ENCODE results near the gene CGNL1. TPM values are rescaled to one million over a fixed set of nuclear protein-coding genes. Genes with fewer than 3 reads are reported as not detected.
A peak's percentile ranks its signal among the peaks of the same experiment; 100 is the strongest.

CGNL1 gene
- total RNA-seq, 1 donor from 2014 or later = 3.5 TPM

DNA sequence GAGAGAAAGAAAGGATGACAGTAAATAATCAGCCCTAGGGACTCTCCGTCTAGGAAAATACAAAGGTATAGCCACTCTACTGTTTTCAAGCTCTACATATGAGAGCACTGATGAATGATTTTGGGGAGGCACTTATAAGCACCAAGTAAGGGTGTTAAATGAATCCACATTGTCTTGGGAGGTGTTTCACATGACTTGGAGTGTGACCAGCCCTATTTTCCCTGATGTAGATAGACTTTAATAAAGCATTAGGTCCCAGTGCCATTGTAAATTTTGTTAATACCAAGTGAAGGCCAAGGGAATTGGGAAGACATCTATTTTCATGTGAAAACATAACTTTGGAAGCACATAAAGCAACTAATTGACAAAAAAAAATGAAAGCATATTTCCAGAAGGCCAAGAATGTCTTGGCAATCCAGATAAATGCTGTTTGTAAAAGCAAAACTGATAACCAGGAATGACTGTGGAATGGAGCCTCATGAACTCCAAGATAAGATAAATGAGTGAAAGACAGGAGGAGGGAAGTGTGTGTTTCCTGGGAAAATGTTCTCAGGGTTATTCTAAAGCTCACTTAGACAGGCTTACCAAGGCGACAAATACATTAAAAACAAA, 119.4 kb downstream of the CGNL1 start:
- no peak for DNase-seq (ENCODE audit: low spot score in 2 of 2)
- H3K4me1 ChIP-seq = peaks cover 0 to 12% of the 10 kb centered on the region in 2 donors
- no peaks in the 10 kb centered on the region for H3K36me3 ChIP-seq
- no peak overlapping the region for H3K4me3 ChIP-seq
- intact Hi-C loops (cut with DNase I) = no loop called here
- TF ChIP-seq, protein P1, sequence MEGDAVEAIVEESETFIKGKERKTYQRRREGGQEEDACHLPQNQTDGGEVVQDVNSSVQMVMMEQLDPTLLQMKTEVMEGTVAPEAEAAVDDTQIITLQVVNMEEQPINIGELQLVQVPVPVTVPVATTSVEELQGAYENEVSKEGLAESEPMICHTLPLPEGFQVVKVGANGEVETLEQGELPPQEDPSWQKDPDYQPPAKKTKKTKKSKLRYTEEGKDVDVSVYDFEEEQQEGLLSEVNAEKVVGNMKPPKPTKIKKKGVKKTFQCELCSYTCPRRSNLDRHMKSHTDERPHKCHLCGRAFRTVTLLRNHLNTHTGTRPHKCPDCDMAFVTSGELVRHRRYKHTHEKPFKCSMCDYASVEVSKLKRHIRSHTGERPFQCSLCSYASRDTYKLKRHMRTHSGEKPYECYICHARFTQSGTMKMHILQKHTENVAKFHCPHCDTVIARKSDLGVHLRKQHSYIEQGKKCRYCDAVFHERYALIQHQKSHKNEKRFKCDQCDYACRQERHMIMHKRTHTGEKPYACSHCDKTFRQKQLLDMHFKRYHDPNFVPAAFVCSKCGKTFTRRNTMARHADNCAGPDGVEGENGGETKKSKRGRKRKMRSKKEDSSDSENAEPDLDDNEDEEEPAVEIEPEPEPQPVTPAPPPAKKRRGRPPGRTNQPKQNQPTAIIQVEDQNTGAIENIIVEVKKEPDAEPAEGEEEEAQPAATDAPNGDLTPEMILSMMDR (IDR thresholded peaks at IDR 0.05) = no peak
- no peaks in the 10 kb centered on the region for H3K9me3 ChIP-seq
- H3K27me3 ChIP-seq = no peaks in the 10 kb centered on the region
- no peak overlapping the region for H3K27ac ChIP-seq

DNA sequence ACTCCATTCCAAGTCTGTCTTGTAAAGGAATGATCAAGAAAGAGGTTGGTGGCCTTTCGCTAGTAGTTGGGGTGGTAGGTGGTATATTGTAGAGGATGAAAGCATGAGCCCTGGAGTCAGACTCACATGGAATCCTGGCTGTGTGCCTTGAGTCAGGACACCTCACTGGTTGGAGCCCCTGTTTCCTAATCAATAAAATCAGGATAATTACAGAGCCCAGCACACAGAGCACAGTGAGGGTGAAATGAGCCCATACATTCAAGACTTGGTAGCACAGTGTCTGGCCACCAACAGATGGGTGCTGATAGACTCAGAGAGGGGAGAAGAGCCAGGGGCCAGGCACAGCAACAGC, 120.3 kb downstream of the CGNL1 start:
- no peak overlapping the region for H3K27ac ChIP-seq
- peaks cover 0 to 12% of the 10 kb centered on the region in 2 donors for H3K4me1 ChIP-seq
- no peaks in the 10 kb centered on the region for H3K27me3 ChIP-seq
- no peaks in the 10 kb centered on the region for H3K36me3 ChIP-seq
- TF ChIP-seq, protein P1 (IDR thresholded peaks at IDR 0.05) = no peak
- no peaks in the 10 kb centered on the region for H3K9me3 ChIP-seq
- DNase-seq (ENCODE audit: low spot score in 2 of 2) = no peak
- intact Hi-C loops (cut with DNase I) = no loop called here
- no peak overlapping the region for H3K4me3 ChIP-seq

DNA sequence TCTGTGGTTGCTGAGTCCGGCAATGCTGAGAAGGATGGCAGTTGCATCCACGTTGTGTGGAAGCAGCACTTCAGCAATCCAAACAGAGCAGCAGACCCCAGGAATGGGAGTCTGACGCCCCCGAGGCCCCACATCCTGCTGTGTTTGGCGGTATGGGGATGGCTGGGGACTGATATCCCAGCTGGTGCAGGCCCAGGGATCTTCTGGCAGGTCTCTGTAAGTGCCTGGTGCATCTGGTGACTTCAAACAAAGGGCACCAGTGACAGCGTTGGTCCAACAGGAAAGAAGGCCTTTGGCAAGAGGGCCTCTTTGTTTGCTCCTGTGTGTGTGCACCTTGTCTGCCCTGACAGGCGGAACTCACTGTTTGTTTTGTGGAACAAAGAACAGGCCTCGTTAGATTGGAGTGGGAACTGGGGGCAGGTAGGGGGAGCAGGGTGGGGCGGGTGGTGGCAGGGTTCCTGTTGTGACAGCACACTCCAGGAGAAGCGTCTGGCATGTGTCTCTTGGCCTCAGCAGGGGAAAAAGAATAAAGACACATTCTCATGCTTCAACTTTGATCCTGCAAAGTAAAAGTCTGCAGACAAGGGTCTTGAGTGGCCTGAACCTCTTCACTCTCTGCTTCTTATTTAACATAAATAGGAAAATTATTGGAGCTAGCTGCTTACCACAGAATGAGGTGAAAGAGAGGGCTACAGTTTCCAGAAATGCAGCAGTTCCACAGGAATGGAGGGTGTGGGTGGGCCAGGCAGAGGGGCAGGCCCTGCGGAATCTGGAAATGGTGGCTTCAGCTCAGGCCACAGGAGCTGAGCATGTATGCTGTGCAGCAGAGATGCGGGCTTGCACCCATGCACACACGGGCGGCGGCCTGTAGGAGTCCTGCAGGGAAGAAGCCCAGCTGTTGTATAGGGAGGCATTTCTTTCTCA, 120.9 kb downstream of the CGNL1 start:
- peaks cover 0 to 12% of the 10 kb centered on the region in 2 donors for H3K4me1 ChIP-seq
- H3K9me3 ChIP-seq = no peaks in the 10 kb centered on the region
- H3K4me3 ChIP-seq = no peak overlapping the region
- TF ChIP-seq, protein P1 (IDR thresholded peaks at IDR 0.05) = no peak
- no peak overlapping the region for H3K27ac ChIP-seq
- H3K36me3 ChIP-seq = no peaks in the 10 kb centered on the region
- DNase-seq (ENCODE audit: low spot score in 2 of 2) = no peak
- no peaks in the 10 kb centered on the region for H3K27me3 ChIP-seq
- intact Hi-C loops (cut with DNase I) = no loop called here

DNA sequence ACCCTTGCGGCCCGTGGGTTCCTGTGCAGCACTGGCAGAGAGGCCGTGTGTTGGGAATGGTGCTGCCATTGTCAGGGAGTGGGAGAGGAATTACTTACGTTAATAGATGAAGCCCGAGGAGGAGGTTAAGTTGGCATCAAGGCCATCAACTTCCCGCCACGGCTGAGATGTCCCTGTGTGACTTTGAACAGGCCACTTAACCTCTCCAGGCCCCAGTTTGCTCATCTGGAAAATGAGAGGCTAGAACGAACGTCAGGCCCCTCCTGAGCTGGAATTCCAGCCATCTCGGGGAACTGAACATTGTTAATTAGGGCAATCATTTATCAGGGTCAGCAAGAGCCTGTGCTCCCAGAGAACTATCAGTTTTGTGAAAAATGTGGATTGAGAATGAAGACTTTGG, 124.0 kb downstream of the CGNL1 start:
- Histone ChIP-seq H3K9me3 (no peaks in the 10 kb centered on the region), H3K36me3 (no peaks in the 10 kb centered on the region), H3K27me3 (no peaks in the 10 kb centered on the region), H3K27ac (peak overlapping the region in 1 of 2 donors; percentile 48), H3K4me3 (no peak overlapping the region), H3K4me1 (peaks cover 0 to 6% of the 10 kb centered on the region in 2 donors)
- DNase-seq (ENCODE audit: low spot score in 2 of 2) = no peak
- intact Hi-C loops (cut with DNase I) = no loop called here
- TF ChIP-seq, protein P1 (IDR thresholded peaks at IDR 0.05) = no peak

DNA sequence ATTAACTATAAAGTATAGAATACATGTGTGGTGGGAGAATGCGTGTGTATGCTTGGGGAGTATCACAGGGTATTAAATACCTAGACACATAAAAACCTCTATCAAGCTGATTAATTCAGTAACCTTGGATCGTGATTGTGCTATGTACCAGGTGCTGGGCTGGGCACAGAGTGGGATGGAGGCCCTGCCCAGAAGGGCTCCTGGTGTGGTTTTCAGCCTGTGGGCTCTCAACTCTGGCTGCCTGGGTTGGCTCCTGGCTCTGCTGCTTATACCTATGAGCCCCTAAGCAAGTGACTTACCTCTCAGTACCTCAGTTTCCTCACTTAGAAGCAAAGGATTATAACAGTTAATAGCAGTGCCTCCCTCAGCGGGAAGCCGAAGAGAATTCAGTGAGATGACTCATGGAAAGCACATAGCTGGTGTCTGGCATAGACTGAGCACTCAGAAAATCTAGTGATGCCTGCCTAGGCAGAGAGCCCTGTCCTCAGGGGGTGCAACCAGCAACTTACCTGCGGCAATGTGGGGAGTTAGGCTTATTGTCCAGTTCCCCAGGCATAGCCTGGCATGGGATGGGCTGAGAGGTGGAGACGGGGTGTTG, 124.8 kb downstream of the CGNL1 start:
- Histone ChIP-seq H3K4me3 (no peak overlapping the region), H3K4me1 (peaks cover 3 to 8% of the 10 kb centered on the region in 2 donors), H3K36me3 (no peaks in the 10 kb centered on the region), H3K9me3 (no peaks in the 10 kb centered on the region), H3K27me3 (no peaks in the 10 kb centered on the region), H3K27ac (peak overlapping the region; percentile 38 to 48)
- DNase-seq (ENCODE audit: low spot score in 2 of 2) = no peak
- intact Hi-C loops (cut with DNase I) = no loop called here
- TF ChIP-seq, protein P1 (IDR thresholded peaks at IDR 0.05) = no peak
